ENCODE data around the gene JAK3.
"Not testable (repeated sequence)": the region's sequence is repeated elsewhere in the genome, so short reads cannot be mapped to it uniquely, and the experiment has no call there.

Gene JAK3

GRCh38 chr19:17847538-17848366 is at the start of gene JAK3:
TSS of gene JAK3 (minus strand) at chr19:17847982. CDS start at chr19:17844417, 3,565 bp downstream.
- no peak for DNase-seq

- no peak for DNase-seq
Observed at GRCh38 chr19:17893766-17894165, 46.0 kb upstream of the JAK3 start.

- no peak for DNase-seq
Observed at GRCh38 chr19:17889609-17890214, 41.9 kb upstream of the JAK3 start.

- DNase-seq: no peak
Observed at GRCh38 chr19:17888260-17888659, 40.5 kb upstream of the JAK3 start.

GRCh38 chr19:17887221-17887620 is 39.4 kb upstream of the JAK3 start:
- DNase-seq: not testable (repeated sequence)

GRCh38 chr19:17886515-17886914 is 38.7 kb upstream of the JAK3 start:
- no peak for DNase-seq

- no peak for DNase-seq
Observed at GRCh38 chr19:17883627-17884410, 36.0 kb upstream of the JAK3 start.

- peak in 1 of 2 experiments; percentile 22 for DNase-seq
Observed at GRCh38 chr19:17881701-17882100, 33.9 kb upstream of the JAK3 start.

GRCh38 chr19:17879466-17879865 is 31.7 kb upstream of the JAK3 start:
- no peak for DNase-seq

- DNase-seq: no peak
Observed at GRCh38 chr19:17877696-17878095, 29.9 kb upstream of the JAK3 start.

- no peak for DNase-seq
Observed at GRCh38 chr19:17874758-17875135, 27.0 kb upstream of the JAK3 start.

- peak in 1 of 2 experiments; percentile 7 for DNase-seq
Observed at GRCh38 chr19:17873786-17874757, 26.3 kb upstream of the JAK3 start.

- no peak for DNase-seq
Observed at GRCh38 chr19:17872251-17873001, 24.6 kb upstream of the JAK3 start.

- DNase-seq: no peak
Observed at GRCh38 chr19:17871878-17872250, 24.1 kb upstream of the JAK3 start, which contains the start of gene SLC5A5. TSS of gene SLC5A5 (plus strand) at chr19:17871945. CDS start at chr19:17872320, 375 bp downstream.

- no peak for DNase-seq
Observed at GRCh38 chr19:17871032-17871877, 23.5 kb upstream of the JAK3 start.

- no peak for DNase-seq
Observed at GRCh38 chr19:17869114-17869608, 21.4 kb upstream of the JAK3 start.

- DNase-seq: no peak
Observed at GRCh38 chr19:17868669-17869068, 20.9 kb upstream of the JAK3 start.

- no peak for DNase-seq
Observed at GRCh38 chr19:17866964-17867486, 19.2 kb upstream of the JAK3 start.

GRCh38 chr19:17866312-17866963 is 18.7 kb upstream of the JAK3 start:
- no peak for DNase-seq

Data from cerebellar nuclear complex (tissue), 1 donor.